KMS-11 (cell line): ENCODE results near the gene HS2ST1.
"Not testable (repeated sequence)": the region's sequence is repeated elsewhere in the genome, so short reads cannot be mapped to it uniquely, and the experiment has no call there.

Experiments
- H2AFZ ChIP-seq: fragments of 200-600 bp; sonication (generic); 2 replicates; pipeline ENCODE4 v1.6.1; 2016; ENCODE audit warnings: antibody characterized with exemption, mixed run types, low read depth
- H3K27ac ChIP-seq: fragments of 200-600 bp; sonication (generic); 2 replicates; pipeline ENCODE4 v1.6.1; 2016; ENCODE audit warnings: mild to moderate bottlenecking, mixed run types
- H3K27me3 ChIP-seq: fragments of 200-600 bp; sonication (generic); 2 replicates; pipeline ENCODE4 v1.6.1; 2017; ENCODE audit warnings: mild to moderate bottlenecking, low read depth, mixed run types, moderate library complexity; ENCODE audit not compliant: insufficient read depth
- H3K36me3 ChIP-seq: fragments of 200-600 bp; sonication (generic); 2 replicates; pipeline ENCODE4 v1.6.1; 2017; ENCODE audit warnings: mild to moderate bottlenecking, mixed run types; ENCODE audit not compliant: insufficient read depth
- H3K4me1 ChIP-seq: fragments of 200-600 bp; sonication (generic); 2 replicates; pipeline ENCODE4 v1.6.1; 2016; ENCODE audit warnings: mild to moderate bottlenecking, low read depth, mixed run types; ENCODE audit not compliant: poor library complexity, severe bottlenecking
- H3K4me2 ChIP-seq: fragments of 200-600 bp; sonication (generic); 2 replicates; pipeline ENCODE4 v1.7.0; 2016; ENCODE audit warnings: mild to moderate bottlenecking, mixed run types
- H3K4me3 ChIP-seq: fragments of 200-600 bp; sonication (generic); IDR thresholded peaks from 2 replicates; pipeline ENCODE4 v1.6.1; 2017; ENCODE audit warnings: low read depth, low read length, mixed read lengths; ENCODE audit not compliant: insufficient read depth
- H3K79me2 ChIP-seq: fragments of 200-600 bp; sonication (generic); 2 replicates; pipeline ENCODE4 v1.6.1; 2016; ENCODE audit warnings: low read depth, mixed run types; ENCODE audit not compliant: insufficient read depth
- H3K9ac ChIP-seq: fragments of 200-600 bp; sonication (generic); 2 replicates; pipeline ENCODE4 v1.6.1; 2016; ENCODE audit warnings: mild to moderate bottlenecking, mixed run types
- H4K20me1 ChIP-seq: fragments of 200-600 bp; sonication (generic); 2 replicates; pipeline ENCODE4 v1.6.1; 2016; ENCODE audit warnings: mild to moderate bottlenecking, mixed run types; ENCODE audit not compliant: insufficient read depth
- CTCF ChIP-seq: fragments of 200-600 bp; sonication (generic); conservative IDR thresholded peaks from 2 replicates; pipeline ENCODE4 v1.6.1; 2017; ENCODE audit warnings: low read depth, mild to moderate bottlenecking, antibody characterized with exemption, low read length, moderate library complexity, mixed read lengths

Gene HS2ST1

DNA sequence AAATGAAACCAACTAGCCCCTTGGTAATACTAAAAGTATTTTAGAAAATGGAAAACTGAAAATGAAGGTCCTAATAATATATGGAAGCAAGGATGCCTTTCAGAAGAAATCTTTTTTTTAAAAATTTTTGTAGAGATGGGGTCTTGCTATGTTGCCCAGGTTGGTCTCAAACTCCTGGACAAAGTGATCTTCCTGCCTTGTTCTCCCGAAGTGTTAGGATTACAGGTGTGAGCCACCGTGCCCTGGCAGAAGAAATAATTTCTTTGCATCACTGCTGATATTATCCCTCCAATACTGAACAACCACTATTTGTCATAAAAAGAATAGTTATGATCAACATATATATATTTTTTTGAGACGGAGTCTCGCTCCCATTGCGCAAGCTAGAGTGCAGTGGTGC, 26.1 kb upstream of the HS2ST1 start:
- no peak overlapping the region for H3K9ac ChIP-seq
- H3K79me2 ChIP-seq, result no peaks in the 10 kb centered on the region
- no peak for TF ChIP-seq CTCF
- H2AFZ ChIP-seq, result no peak overlapping the region
- H4K20me1 ChIP-seq, result no peaks in the 10 kb centered on the region
- H3K4me3 ChIP-seq, result no peak overlapping the region
- H3K4me1 ChIP-seq, result peaks cover 10% of the 10 kb centered on the region
- no peak overlapping the region for H3K27ac ChIP-seq
- H3K27me3 ChIP-seq, result no peaks in the 10 kb centered on the region
- no peak overlapping the region for H3K4me2 ChIP-seq
- H3K36me3 ChIP-seq, result no peaks in the 10 kb centered on the region

- H4K20me1 ChIP-seq, H3K79me2 ChIP-seq, H3K36me3 ChIP-seq, H2AFZ ChIP-seq, H3K4me1 ChIP-seq, H3K27me3 ChIP-seq, H3K9ac ChIP-seq, H3K4me3 ChIP-seq, H3K27ac ChIP-seq, H3K4me2 ChIP-seq: not testable (repeated sequence)
Measured at GRCh38 chr1:86899401-86899800, 15.0 kb upstream of the HS2ST1 start.

DNA sequence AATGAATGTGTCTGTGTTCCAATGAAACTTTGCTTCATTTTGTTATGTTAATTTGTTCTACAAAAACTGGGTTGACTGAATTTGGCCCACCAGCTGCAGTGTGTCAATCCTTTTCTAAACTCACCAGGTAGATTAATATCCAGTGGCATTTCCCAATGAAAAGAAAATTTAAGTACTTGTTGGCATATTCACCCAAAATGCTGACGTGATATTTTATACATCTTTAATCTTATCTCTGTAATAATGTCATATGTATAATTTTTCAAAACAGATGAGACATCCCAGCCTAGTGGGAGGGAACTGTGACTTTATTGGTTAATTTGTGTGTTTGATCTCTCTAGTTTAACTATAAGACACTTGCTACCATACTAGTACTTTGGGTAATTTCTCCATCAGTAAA, 8.6 kb upstream of the HS2ST1 start:
- H3K4me1 ChIP-seq, result no peaks in the 10 kb centered on the region
- peaks cover 5% of the 10 kb centered on the region; the same call in 1 of the 2 replicates for H4K20me1 ChIP-seq
- H3K4me3 ChIP-seq, result no peak overlapping the region
- no peak overlapping the region for H3K27ac ChIP-seq
- TF ChIP-seq CTCF, result no peak
- no peaks in the 10 kb centered on the region; the same call in 1 of the 2 replicates for H3K36me3 ChIP-seq
- peaks cover 63% of the 10 kb centered on the region for H3K79me2 ChIP-seq
- no peaks in the 10 kb centered on the region for H3K27me3 ChIP-seq
- no peak overlapping the region for H3K4me2 ChIP-seq
- no peak overlapping the region for H2AFZ ChIP-seq
- no peak overlapping the region for H3K9ac ChIP-seq

- H4K20me1 ChIP-seq, result peaks cover 5% of the 10 kb centered on the region; the same call in 1 of the 2 replicates
- no peak for TF ChIP-seq CTCF
- H3K27ac ChIP-seq, result no peak overlapping the region
- peaks cover 68% of the 10 kb centered on the region for H3K79me2 ChIP-seq
- H3K9ac ChIP-seq, result no peak overlapping the region
- H3K4me1 ChIP-seq, result no peaks in the 10 kb centered on the region
- no peak overlapping the region for H3K4me2 ChIP-seq
- no peak overlapping the region for H2AFZ ChIP-seq
- H3K27me3 ChIP-seq, result no peaks in the 10 kb centered on the region
- no peak overlapping the region for H3K4me3 ChIP-seq
- no peaks in the 10 kb centered on the region; the same call in 1 of the 2 replicates for H3K36me3 ChIP-seq
Measured at GRCh38 chr1:86906419-86906818, 8.0 kb upstream of the HS2ST1 start.

DNA sequence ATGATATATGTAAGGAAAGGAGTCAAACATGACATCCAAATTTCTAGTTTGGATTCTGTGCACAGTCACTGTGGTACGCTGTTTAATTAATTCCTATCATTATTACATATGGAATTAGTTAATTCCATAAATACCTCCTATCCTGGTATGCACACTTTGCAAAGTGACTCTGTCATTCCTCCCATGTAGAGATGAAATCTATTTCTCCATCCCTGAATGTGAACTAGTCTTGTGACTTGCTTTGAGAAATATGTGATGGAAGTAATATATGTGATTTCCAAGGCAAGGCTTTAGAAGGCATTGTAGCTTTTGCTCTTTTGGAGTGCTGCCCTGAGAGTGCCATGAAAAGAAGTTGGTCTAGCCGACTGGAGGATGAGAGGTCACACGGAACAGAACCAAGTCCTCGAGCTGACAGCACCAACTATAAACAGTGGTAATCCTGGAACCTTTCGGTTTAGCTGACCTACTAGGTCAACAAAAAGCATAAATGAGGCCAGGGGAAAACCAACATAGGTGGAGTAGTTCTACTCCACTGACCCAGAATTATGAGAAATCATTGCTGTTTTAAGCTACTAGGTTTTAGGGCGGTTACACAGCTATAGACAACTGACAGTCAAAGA, 2.0 kb upstream of the HS2ST1 start:
- Histone ChIP-seq H3K4me2 (peak overlapping the region; percentile 97), H3K27ac (no peak overlapping the region), H3K9ac (peak overlapping the region; percentile 91; the same call in 1 of the 2 replicates), H3K27me3 (no peaks in the 10 kb centered on the region), H4K20me1 (peaks cover 9% of the 10 kb centered on the region; the same call in 1 of the 2 replicates), H3K4me3 (no peak overlapping the region), H2AFZ (no peak overlapping the region), H3K79me2 (peaks cover 79% of the 10 kb centered on the region), H3K36me3 (no peaks in the 10 kb centered on the region; the same call in 1 of the 2 replicates), H3K4me1 (peaks cover 19% of the 10 kb centered on the region)
- no peak for TF ChIP-seq CTCF
